Measurements from ENCODE around the gene NME7.

GRCh38 chr1:169235568-169235967, 132.0 kb downstream of the NME7 start:
- no peak for TF ChIP-seq POLR2A (IDR thresholded peaks at IDR 0.05)
- TF ChIP-seq, protein P1, sequence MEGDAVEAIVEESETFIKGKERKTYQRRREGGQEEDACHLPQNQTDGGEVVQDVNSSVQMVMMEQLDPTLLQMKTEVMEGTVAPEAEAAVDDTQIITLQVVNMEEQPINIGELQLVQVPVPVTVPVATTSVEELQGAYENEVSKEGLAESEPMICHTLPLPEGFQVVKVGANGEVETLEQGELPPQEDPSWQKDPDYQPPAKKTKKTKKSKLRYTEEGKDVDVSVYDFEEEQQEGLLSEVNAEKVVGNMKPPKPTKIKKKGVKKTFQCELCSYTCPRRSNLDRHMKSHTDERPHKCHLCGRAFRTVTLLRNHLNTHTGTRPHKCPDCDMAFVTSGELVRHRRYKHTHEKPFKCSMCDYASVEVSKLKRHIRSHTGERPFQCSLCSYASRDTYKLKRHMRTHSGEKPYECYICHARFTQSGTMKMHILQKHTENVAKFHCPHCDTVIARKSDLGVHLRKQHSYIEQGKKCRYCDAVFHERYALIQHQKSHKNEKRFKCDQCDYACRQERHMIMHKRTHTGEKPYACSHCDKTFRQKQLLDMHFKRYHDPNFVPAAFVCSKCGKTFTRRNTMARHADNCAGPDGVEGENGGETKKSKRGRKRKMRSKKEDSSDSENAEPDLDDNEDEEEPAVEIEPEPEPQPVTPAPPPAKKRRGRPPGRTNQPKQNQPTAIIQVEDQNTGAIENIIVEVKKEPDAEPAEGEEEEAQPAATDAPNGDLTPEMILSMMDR (IDR thresholded peaks at IDR 0.05 in 8 of 11, conservative IDR thresholded peaks at IDR 0.05 in 3 of 11), result no peak
- no peak for TF ChIP-seq POLR2AphosphoS5 (IDR thresholded peaks at IDR 0.05)
